K562 (cell line): ENCODE results near the gene TMPRSS6. TPM values are rescaled to one million over a fixed set of nuclear protein-coding genes. Genes with fewer than 3 reads are reported as not detected.

Experiments
- ATAC-seq: fragments of 200-7000 bp; cut with Tn5 transposase; 3 replicates; pipeline ENCODE4 v1.9.1; 2020; ENCODE audit warnings: moderate library complexity
- BruUV-seq: library from RNA; stranded (reverse); fragments of 400-500 nt; replicated peaks from 2 replicates; lab custom pipeline; 2021; lab: Mats Ljungman, UMichigan
- CTCF ChIA-PET: fragments of 300-600 bp; formaldehyde crosslinking; extraction: SDS; loops from one replicate; lab custom pipeline; 2021; ENCODE audit warnings: low intra/inter-chr PET ratio; lab: Yijun Ruan, JAX
- POLR2A ChIA-PET: fragments of 300-600, 350-650 bp; sonication (Branson Sonifier 250); formaldehyde crosslinking; extraction: SDS; loops from one replicate; lab custom pipeline; 2021; ENCODE audit warnings: antibody characterized with exemption, inconsistent platforms; lab: Yijun Ruan, JAX
- DNase-seq, 4 experiments: peaks; one replicate each; pipeline versions ENCODE4 v3.0.0 to v3.0.0-alpha.2; 2011 to 2018; ENCODE audit warnings: low spot score in 3 of 4, mixed read lengths in 3 of 4; ENCODE audit errors: extremely low read depth in 1 of 4
- FAIRE-seq: peaks from 2 replicates; lab custom pipeline; 2011; peaks lifted over from hg19 to GRCh38; lab: Jason Lieb, UNC
- H2AFZ ChIP-seq: 2 replicates; pipeline ENCODE4 v1.6.0; 2011; ENCODE audit warnings: low read depth, low read length, control low read depth, inconsistent platforms
- H3K27ac ChIP-seq: fragments of 200-600 bp; 3 replicates; pipeline ENCODE4 v1.8.0; 2011; ENCODE audit warnings: low read depth, mild to moderate bottlenecking, control low read depth, inconsistent platforms, low read length, moderate library complexity, mixed read lengths; ENCODE audit errors: extremely low read depth
- H3K27me3 ChIP-seq, 2 experiments: fragments of 300-600 bp in 1 of 2; 2 replicates in 1 of 2; 3 replicates in 1 of 2; pipeline versions ENCODE4 v1.6.0 to v1.8.0; 2011; ENCODE audit warnings: inconsistent platforms in 2 of 2, low read length in 2 of 2, mild to moderate bottlenecking in 1 of 2, mixed read lengths in 1 of 2, moderate library complexity in 1 of 2; ENCODE audit not compliant: control insufficient read depth in 2 of 2, insufficient read depth in 2 of 2
- H3K36me3 ChIP-seq: fragments of 300-600 bp; 3 replicates; pipeline ENCODE4 v1.8.0; 2011; ENCODE audit warnings: mild to moderate bottlenecking, low read length, inconsistent platforms; ENCODE audit not compliant: control insufficient read depth, insufficient read depth
- H3K4me1 ChIP-seq, 2 experiments: fragments of 200-600 bp in 1 of 2; replicated peaks in 1 of 2; 2 replicates in 1 of 2; 3 replicates in 1 of 2; pipeline versions ENCODE4 v1.5.1 to v1.8.0; 2011; ENCODE audit warnings: inconsistent platforms in 2 of 2, low read length in 2 of 2, mild to moderate bottlenecking in 1 of 2, mixed read lengths in 1 of 2, moderate library complexity in 1 of 2; ENCODE audit not compliant: control insufficient read depth in 2 of 2, insufficient read depth in 2 of 2
- H3K4me2 ChIP-seq: 2 replicates; pipeline ENCODE4 v1.6.1; 2011; ENCODE audit warnings: low read length, control low read depth, inconsistent platforms, mixed read lengths; ENCODE audit not compliant: insufficient read depth
- H3K4me3 ChIP-seq: fragments of 200-600 bp; sonication (generic), shearing (Covaris generic); 2 replicates; pipeline ENCODE4 v1.5.1; 2016; ENCODE audit warnings: control low read depth, inconsistent platforms
- H3K79me2 ChIP-seq: fragments of 200-600 bp; 3 replicates; pipeline ENCODE4 v1.8.0; 2011; ENCODE audit warnings: low read length, inconsistent platforms; ENCODE audit not compliant: control insufficient read depth, insufficient read depth
- H3K9ac ChIP-seq, 2 experiments: 2 replicates each; pipeline versions ENCODE4 v1.6.0 to v1.6.1; 2011; ENCODE audit warnings: low read depth in 2 of 2, low read length in 2 of 2, control low read depth in 1 of 2, inconsistent platforms in 1 of 2, mild to moderate bottlenecking in 1 of 2, mixed read lengths in 1 of 2; ENCODE audit not compliant: insufficient read depth in 1 of 2
- H3K9me1 ChIP-seq: one replicate; pipeline ENCODE4 v1.6.0; 2011; ENCODE audit warnings: inconsistent platforms, mild to moderate bottlenecking, low read length, moderate library complexity; ENCODE audit not compliant: control insufficient read depth, insufficient read depth
- H3K9me3 ChIP-seq: replicated peaks from 2 replicates; pipeline ENCODE4 v1.5.1; 2011; ENCODE audit warnings: low read depth, low read length, inconsistent platforms; ENCODE audit not compliant: control insufficient read depth, insufficient read depth
- H4K20me1 ChIP-seq: replicated peaks from 2 replicates; pipeline ENCODE4 v1.6.1; 2011; ENCODE audit warnings: low read length, inconsistent platforms, mixed read lengths; ENCODE audit not compliant: control insufficient read depth, insufficient read depth
- CTCF ChIP-seq, 3 experiments: IDR thresholded peaks in 2 of 3; conservative IDR thresholded peaks in 1 of 3; 2 replicates each; pipeline ENCODE4 v1.5.1; 2011 to 2012; ENCODE audit warnings: low read length in 3 of 3, mild to moderate bottlenecking in 3 of 3, control low read depth in 2 of 3, improper control_type of control experiment in 1 of 3, inconsistent platforms in 1 of 3, low read depth in 1 of 3, mixed read lengths in 1 of 3, moderate library complexity in 1 of 3; ENCODE audit not compliant: insufficient read depth in 2 of 3
- EP400 ChIP-seq: fragments of 450-650 bp; IDR thresholded peaks from 2 replicates; pipeline ENCODE4 v1.6.1; 2017; ENCODE audit warnings: antibody characterized with exemption, mild to moderate bottlenecking, moderate library complexity
- KAT8 ChIP-seq: fragments of 450-650 bp; IDR thresholded peaks from 2 replicates; pipeline ENCODE4 v1.6.1; 2016; ENCODE audit warnings: low read depth, mild to moderate bottlenecking
- RB1 ChIP-seq: fragments of 450-650 bp; IDR thresholded peaks from 2 replicates; pipeline ENCODE4 v1.6.1; 2017; ENCODE audit warnings: low read depth, mild to moderate bottlenecking
- TEAD1 ChIP-seq, 2 experiments: fragments of 450-650 bp in 1 of 2; sonication (generic) in 1 of 2; formaldehyde crosslinking; IDR thresholded peaks; 2 replicates each; pipeline versions ENCODE4 v1.4.0 to v1.8.0; 2020 to 2022; ENCODE audit warnings: mild to moderate bottlenecking in 2 of 2, missing genetic modification reagents in 1 of 2
- WGBS: fragments of 100-300 bp; shearing (Covaris generic); methylation state at CpG from one replicate; pipeline ENCODE4 v1.1.6; 2016; ENCODE audit warnings: low coverage, mixed read lengths; ENCODE audit not compliant: insufficient coverage; ENCODE audit errors: missing lambda C conversion rate; 5-methylcytosine and 5-hydroxymethylcytosine counted together
- in situ Hi-C: fragments of 300-500 bp; cut with MboI; formaldehyde crosslinking; loops from 4 replicates; pipeline ENCODE4 v1.15.0; 2018; ENCODE audit warnings: inconsistent platforms, mixed read lengths
- intact Hi-C: fragments of 100-400 bp; cut with micrococcal nuclease; formaldehyde crosslinking; loops from 2 replicates; pipeline ENCODE4 v1.14.2; 2022
- polyA plus RNA-seq, 8 experiments: library from polyadenylated mRNA; depleted of rRNA in 4 of 8; stranded (reverse) in 5 of 8; unstranded in 3 of 8; fragments of >200 nt; fragmentation: Nextera tagmentation in 2 of 8; fragmentation: Illumina TruSeq in 1 of 8; extraction: Ambion mirVana in 2 of 8; extraction: Trizol in 1 of 8; gene quantifications; 2 replicates each; pipeline versions ENCODE4 v1.2.1 to v1.2.3, GENCODE V29; 2011 to 2014; ENCODE audit warnings: inconsistent platforms in 1 of 8, missing spikeins in 1 of 8
- total RNA-seq, 7 experiments: library from RNA; depleted of rRNA in 6 of 7; stranded (reverse); fragments of >200 nt in 6 of 7; fragmentation: Illumina TruSeq in 2 of 7; extraction: Trizol in 2 of 7; gene quantifications; 2 replicates each; pipeline versions ENCODE4 v1.2.1 to v1.2.3, GENCODE V29; 2011 to 2021; ENCODE audit warnings: low replicate concordance in 1 of 7

The TMPRSS6 gene
- total and polyA plus RNA-seq, 9 of the 15 experiments (the other 6 are each of a cell fraction or from before 2014, with no cell fraction given) = 0.03 TPM; not detected in 8

GRCh38 chr22:37139762-37140161, 30.2 kb upstream of the TMPRSS6 start:
- DNase-seq (peak in 1 of 4 experiments; percentile 12), ATAC-seq (peak; percentile 47; the same call in 1 of the 3 replicates), FAIRE-seq (no peak)
- H3K36me3 ChIP-seq = no peaks in the 10 kb centered on the region
- H3K79me2 ChIP-seq = no peaks in the 10 kb centered on the region
- H3K27me3 ChIP-seq = peaks cover 0 to 15% of the 10 kb centered on the region in 2 experiments; a peak in 2 of 5 replicates
- H3K9me3 ChIP-seq = no peaks in the 10 kb centered on the region
- no peaks in the 10 kb centered on the region for H4K20me1 ChIP-seq
- H3K4me2 ChIP-seq = no peak overlapping the region
- peaks cover 5 to 21% of the 10 kb centered on the region in 2 experiments; a peak in 4 of 5 replicates for H3K4me1 ChIP-seq
- H3K4me3 ChIP-seq = no peak overlapping the region
- in situ Hi-C loops = no loop called here
- no peak overlapping the region for H3K27ac ChIP-seq
- no peak overlapping the region for H3K9ac ChIP-seq
- TF ChIP-seq KAT8 = no peak
- TF ChIP-seq RB1 = no peak
- peak in 1 of 3 experiments; percentile 20; a peak in 2 of 6 replicates for TF ChIP-seq CTCF (IDR thresholded peaks at IDR 0.05 in 2 of 3, conservative IDR thresholded peaks at IDR 0.05 in 1 of 3; ENCODE audit: insufficient read depth in 2 of 3, low read depth in 1 of 3, low read length in 3 of 3)
- no peak for TF ChIP-seq TEAD1 (CRISPR knock-in tag; IDR thresholded peaks at IDR 0.05)
- no peak for TF ChIP-seq EP400
- POLR2A ChIA-PET = no interaction called here
- no TSS peak for BruUV-seq
- CTCF ChIA-PET = interaction anchor here (0.6 kb wide), 1 partner anchor 53 kb away, joined by 4 read pairs; no protein-coding TSS in a partner anchor
- intact Hi-C loops = no loop called here
- no peak overlapping the region for H2AFZ ChIP-seq
- no peaks in the 10 kb centered on the region for H3K9me1 ChIP-seq
- WGBS = 35% methylated on average over 7 of the region's 7 CpGs
